ENCODE results near the gene COX6B2. TPM values are rescaled to one million over a fixed set of nuclear protein-coding genes. Genes with fewer than 3 reads are reported as not detected.

The COX6B2 gene
- polyA plus RNA-seq, 2 of the 4 experiments (the other 2 are of a cell fraction): 0.78 to 6.4 TPM

DNA sequence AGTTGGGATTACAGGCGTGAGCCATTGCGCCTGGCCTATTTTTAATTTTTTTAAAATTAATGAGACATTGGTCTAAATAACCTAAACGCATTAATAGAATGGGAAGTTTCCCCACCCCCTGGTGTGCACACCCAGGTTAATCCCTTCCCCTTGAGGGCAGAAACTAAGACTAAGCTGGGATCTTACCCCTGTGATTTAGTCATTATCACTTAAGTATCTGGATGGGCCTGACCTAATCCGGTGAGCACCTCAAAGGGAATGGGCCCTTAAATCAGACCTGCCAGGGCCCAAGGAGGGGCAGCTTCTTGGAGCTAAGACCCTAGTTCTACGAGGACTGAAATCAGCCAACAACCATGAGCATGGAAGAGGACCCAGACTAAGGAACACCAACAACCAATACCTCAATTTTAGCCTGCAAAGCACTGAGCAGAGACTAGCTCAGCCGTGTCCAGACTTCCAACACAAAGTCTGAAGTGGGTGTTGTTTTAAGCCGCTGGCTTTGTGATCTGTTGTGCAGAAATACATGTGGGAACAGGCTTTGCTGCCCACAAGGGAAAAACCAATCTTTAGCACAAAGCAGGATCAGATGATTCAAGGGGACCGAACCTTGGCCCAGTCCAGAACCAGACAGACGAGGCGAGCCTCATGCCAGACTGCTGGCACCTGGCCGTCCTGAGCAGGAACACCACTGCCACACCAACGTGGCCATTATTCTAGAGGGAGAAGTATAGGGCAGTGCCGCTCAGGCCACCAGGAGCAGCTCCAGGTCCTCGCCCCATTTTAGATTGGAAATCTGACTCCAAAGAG is 46.0 kb upstream of the COX6B2 start:
- Histone ChIP-seq H3K27ac (no peak overlapping the region), H3K4me1 (peaks cover 33% of the 10 kb centered on the region), H3K4me2 (no peak overlapping the region), H3K9me3 (no peaks in the 10 kb centered on the region), H3K4me3 (no peak overlapping the region)
- 88% methylated on average over 14 of the region's 14 CpGs for WGBS (ENCODE audit: missing lambda C conversion rate)
- FAIRE-seq (no peak), ATAC-seq (peak; percentile 10 to 11; a peak in 3 of 6 replicates), DNase-seq (ENCODE audit: low read depth in 1 of 2, low spot score in 1 of 2) (no peak)
- TF ChIP-seq RCOR1 (IDR thresholded peaks at IDR 0.05; ENCODE audit: low read depth, low read length) (no peak), ESRRA (IDR thresholded peaks at IDR 0.05; ENCODE audit: borderline replicate concordance, low read length) (no peak), ZC3H11A (IDR thresholded peaks at IDR 0.05) (no peak), CBX8 (IDR thresholded peaks at IDR 0.05) (no peak)
- TF ChIP-seq, protein P1, sequence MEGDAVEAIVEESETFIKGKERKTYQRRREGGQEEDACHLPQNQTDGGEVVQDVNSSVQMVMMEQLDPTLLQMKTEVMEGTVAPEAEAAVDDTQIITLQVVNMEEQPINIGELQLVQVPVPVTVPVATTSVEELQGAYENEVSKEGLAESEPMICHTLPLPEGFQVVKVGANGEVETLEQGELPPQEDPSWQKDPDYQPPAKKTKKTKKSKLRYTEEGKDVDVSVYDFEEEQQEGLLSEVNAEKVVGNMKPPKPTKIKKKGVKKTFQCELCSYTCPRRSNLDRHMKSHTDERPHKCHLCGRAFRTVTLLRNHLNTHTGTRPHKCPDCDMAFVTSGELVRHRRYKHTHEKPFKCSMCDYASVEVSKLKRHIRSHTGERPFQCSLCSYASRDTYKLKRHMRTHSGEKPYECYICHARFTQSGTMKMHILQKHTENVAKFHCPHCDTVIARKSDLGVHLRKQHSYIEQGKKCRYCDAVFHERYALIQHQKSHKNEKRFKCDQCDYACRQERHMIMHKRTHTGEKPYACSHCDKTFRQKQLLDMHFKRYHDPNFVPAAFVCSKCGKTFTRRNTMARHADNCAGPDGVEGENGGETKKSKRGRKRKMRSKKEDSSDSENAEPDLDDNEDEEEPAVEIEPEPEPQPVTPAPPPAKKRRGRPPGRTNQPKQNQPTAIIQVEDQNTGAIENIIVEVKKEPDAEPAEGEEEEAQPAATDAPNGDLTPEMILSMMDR (IDR thresholded peaks at IDR 0.05): no peak
- TF ChIP-seq, protein P2, sequence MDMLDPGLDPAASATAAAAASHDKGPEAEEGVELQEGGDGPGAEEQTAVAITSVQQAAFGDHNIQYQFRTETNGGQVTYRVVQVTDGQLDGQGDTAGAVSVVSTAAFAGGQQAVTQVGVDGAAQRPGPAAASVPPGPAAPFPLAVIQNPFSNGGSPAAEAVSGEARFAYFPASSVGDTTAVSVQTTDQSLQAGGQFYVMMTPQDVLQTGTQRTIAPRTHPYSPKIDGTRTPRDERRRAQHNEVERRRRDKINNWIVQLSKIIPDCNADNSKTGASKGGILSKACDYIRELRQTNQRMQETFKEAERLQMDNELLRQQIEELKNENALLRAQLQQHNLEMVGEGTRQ (IDR thresholded peaks at IDR 0.05): no peak
- TF ChIP-seq, protein P3, sequence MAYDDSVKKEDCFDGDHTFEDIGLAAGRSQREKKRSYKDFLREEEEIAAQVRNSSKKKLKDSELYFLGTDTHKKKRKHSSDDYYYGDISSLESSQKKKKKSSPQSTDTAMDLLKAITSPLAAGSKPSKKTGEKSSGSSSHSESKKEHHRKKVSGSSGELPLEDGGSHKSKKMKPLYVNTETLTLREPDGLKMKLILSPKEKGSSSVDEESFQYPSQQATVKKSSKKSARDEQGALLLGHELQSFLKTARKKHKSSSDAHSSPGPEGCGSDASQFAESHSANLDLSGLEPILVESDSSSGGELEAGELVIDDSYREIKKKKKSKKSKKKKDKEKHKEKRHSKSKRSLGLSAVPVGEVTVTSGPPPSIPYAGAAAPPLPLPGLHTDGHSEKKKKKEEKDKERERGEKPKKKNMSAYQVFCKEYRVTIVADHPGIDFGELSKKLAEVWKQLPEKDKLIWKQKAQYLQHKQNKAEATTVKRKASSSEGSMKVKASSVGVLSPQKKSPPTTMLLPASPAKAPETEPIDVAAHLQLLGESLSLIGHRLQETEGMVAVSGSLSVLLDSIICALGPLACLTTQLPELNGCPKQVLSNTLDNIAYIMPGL (CRISPR knock-in tag; IDR thresholded peaks at IDR 0.05; ENCODE audit: borderline replicate concordance): no peak
- TF ChIP-seq, protein P4, sequence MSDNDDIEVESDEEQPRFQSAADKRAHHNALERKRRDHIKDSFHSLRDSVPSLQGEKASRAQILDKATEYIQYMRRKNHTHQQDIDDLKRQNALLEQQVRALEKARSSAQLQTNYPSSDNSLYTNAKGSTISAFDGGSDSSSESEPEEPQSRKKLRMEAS (IDR thresholded peaks at IDR 0.05): 0 out of 2 replicates have a peak, but pooled peaks have one; percentile 4
- CTCF ChIA-PET: interaction anchor here (0.7 to 5.3 kb wide), 9 partner anchors 9 to 259 kb away, joined by 3 to 23 read pairs (median 6); no protein-coding TSS in a partner anchor
- POLR2A ChIA-PET: interaction anchor here (0.5 kb wide), 2 partner anchors 19 to 35 kb away, joined by 4 read pairs; no protein-coding TSS in a partner anchor

DNA sequence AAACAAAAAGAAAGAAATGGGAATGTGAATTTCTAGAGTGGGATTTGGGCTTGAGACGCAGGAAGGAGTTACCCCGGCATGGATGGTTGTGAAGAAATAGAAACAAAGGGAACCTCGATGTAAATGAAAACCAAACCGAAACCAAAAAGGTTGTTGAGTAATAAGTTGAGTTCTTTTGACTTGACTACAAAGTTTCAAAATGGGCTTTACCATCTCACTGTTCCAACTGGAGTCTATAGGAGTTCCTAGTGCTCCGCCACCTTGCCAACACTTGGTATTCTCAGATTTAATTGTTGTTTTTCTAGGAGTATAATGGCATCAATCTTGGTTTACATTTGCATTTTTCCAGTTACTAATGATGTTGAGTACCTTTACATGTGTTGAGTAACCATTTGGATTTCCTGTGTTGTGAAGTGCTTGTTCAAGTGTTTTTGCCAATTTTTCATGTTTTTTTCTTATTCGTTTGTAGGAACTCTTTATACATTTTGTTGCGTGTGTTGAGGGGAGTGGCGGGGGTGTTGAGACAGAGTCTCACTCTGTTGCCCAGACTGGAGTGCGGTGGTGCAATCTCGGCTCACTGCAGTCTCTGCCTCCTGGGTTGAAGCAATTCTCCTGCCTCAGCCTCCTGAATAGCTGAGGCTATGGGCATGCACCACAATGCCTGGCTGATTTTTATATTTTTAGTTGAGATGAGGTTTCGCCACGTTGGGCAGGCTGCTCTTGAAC is 43.8 kb upstream of the COX6B2 start:
- POLR2A ChIA-PET: interaction anchor here (0.7 to 2.2 kb wide), 3 partner anchors 9 to 103 kb away, joined by 3 to 9 read pairs (median 7); partner anchors contain the start of gene UBE2S
- FAIRE-seq: no peak

DNA sequence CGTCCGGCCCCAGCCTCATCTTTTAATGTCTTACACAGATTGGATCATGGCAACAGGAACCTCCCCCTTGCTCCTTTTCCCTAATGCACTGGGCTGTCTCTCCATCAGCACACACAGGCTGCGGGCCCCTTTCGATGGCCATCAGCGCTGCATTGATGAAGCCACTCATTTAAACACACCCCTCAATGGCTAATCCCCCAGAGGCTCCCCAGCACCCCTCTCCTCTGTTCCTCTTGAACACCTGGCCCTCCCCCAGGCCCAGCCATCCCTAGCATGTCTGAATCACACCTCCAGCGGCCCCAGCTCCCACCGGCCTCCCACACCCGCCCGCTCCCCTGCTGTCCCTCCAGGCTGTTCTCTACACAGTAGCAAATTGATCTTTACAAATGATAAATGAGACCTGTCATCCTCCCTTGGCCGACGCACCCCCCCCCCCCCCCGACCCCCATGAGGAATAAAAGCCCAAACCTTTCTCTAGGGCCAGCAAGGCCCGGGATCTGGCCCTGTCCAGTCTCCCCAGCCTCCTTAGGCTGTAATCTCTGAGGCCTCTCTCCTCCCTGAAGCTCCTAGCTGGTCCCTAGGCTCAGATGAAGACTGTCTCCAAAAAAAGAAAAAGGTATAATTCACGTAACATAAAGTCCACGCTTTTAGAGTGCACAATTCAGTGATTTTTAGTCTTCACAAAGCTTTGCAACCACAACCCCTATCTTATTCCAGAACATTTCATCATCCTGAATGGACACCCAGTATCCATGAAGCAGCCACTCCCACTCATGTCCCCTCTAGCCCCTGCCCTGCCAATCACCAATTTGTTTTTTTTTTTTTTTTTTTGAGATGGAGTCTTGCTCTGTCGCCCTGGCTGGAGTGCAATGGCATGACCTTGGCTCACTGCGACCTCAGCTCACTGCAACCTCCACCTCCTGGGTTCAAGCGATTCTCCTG is 38.6 kb upstream of the COX6B2 start:
- Histone ChIP-seq H3K27ac (peak overlapping the region in 1 of 2 experiments; percentile 52; a peak in 3 of 6 replicates), H3K4me2 (no peak overlapping the region), H3K4me1 (peaks cover 54% of the 10 kb centered on the region), H3K9me3 (no peaks in the 10 kb centered on the region), H3K4me3 (no peak overlapping the region)
- FAIRE-seq (no peak), DNase-seq (ENCODE audit: low read depth in 1 of 2, low spot score in 1 of 2) (no peak), ATAC-seq (peak; percentile 22 to 26; a peak in 4 of 6 replicates)
- no peak for TF ChIP-seq EHMT2 (IDR thresholded peaks at IDR 0.05; ENCODE audit: low read depth)
- no peak for TF ChIP-seq RARB (CRISPR knock-in tag; IDR thresholded peaks at IDR 0.05)
- no peak for TF ChIP-seq CBX8 (IDR thresholded peaks at IDR 0.05)
- no peak for TF ChIP-seq NR3C1 (IDR thresholded peaks at IDR 0.05)
- TF ChIP-seq HDAC2 (IDR thresholded peaks at IDR 0.05): no peak
- TF ChIP-seq PHF8 (IDR thresholded peaks at IDR 0.05; ENCODE audit: borderline replicate concordance, low read depth): no peak
- no peak for TF ChIP-seq ZFP36 (IDR thresholded peaks at IDR 0.05; ENCODE audit: borderline replicate concordance, partially characterized antibody)
- no peak for TF ChIP-seq ZSCAN20 (CRISPR knock-in tag; IDR thresholded peaks at IDR 0.05)
- no peak for TF ChIP-seq MYC (IDR thresholded peaks at IDR 0.05; ENCODE audit: borderline replicate concordance, low read length)
- CTCF ChIA-PET: interaction anchor here (0.6 to 7.0 kb wide), 14 partner anchors 9 to 252 kb away, joined by 3 to 38 read pairs (median 5); partner anchors contain the start of gene TMEM238
- POLR2A ChIA-PET: interaction anchor here (0.7 to 3.4 kb wide), 5 partner anchors 9 to 206 kb away, joined by 3 to 26 read pairs (median 6); partner anchors contain the start of genes FIZ1, ISOC2 and UBE2S
- WGBS (ENCODE audit: missing lambda C conversion rate): 85% methylated on average over 17 of the region's 18 CpGs

More for the DNA sequence above, 43.8 kb upstream of the COX6B2 start:
- ATAC-seq (peak in 1 of 2 experiments; percentile 9; a peak in 3 of 6 replicates), DNase-seq (ENCODE audit: low read depth in 1 of 2, low spot score in 1 of 2) (no peak)
- Histone ChIP-seq H3K4me3 (no peak overlapping the region), H3K4me1 (peaks cover 20% of the 10 kb centered on the region), H3K27ac (no peak overlapping the region), H3K9me3 (no peaks in the 10 kb centered on the region), H3K4me2 (no peak overlapping the region)
- 91% methylated on average over 12 of the region's 12 CpGs for WGBS (ENCODE audit: missing lambda C conversion rate)
- TF ChIP-seq CBX2 (IDR thresholded peaks at IDR 0.05; ENCODE audit: borderline replicate concordance, low read depth) (no peak), ZFP36 (IDR thresholded peaks at IDR 0.05; ENCODE audit: borderline replicate concordance, partially characterized antibody) (peak; percentile 61)
- CTCF ChIA-PET: interaction anchor here (1.2 to 5.3 kb wide), 4 partner anchors 20 to 106 kb away, joined by 4 to 23 read pairs (median 16); no protein-coding TSS in a partner anchor
